ENCODE results near the gene SMAD5.

Gene SMAD5

GRCh38 chr5:136115183-136115865, 17.3 kb upstream of the SMAD5 start:
- TF ChIP-seq ZFX (IDR thresholded peaks at IDR 0.05): no peak
- TF ChIP-seq, protein P1, sequence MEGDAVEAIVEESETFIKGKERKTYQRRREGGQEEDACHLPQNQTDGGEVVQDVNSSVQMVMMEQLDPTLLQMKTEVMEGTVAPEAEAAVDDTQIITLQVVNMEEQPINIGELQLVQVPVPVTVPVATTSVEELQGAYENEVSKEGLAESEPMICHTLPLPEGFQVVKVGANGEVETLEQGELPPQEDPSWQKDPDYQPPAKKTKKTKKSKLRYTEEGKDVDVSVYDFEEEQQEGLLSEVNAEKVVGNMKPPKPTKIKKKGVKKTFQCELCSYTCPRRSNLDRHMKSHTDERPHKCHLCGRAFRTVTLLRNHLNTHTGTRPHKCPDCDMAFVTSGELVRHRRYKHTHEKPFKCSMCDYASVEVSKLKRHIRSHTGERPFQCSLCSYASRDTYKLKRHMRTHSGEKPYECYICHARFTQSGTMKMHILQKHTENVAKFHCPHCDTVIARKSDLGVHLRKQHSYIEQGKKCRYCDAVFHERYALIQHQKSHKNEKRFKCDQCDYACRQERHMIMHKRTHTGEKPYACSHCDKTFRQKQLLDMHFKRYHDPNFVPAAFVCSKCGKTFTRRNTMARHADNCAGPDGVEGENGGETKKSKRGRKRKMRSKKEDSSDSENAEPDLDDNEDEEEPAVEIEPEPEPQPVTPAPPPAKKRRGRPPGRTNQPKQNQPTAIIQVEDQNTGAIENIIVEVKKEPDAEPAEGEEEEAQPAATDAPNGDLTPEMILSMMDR (conservative IDR thresholded peaks at IDR 0.05): no peak

DNA sequence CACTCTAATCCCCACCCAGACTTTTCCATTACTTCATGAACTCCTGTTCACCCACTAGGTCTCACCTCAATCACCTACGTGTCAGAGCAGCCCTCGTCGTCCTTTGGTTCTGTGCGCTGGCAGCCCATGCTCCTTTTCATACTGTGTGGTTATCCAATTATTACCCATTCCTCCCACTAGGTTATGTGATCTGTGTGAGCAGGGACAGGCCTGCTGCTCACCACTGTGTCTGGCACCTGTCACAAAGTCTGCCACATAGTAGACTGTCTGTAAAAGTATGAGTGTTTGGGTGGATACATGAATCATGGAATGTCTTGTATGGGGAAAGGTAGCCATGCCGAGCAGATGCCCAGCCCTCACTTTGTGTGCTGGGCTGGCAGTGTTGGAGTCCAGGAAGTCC, 12.1 kb upstream of the SMAD5 start:
- TF ChIP-seq, protein P1 (conservative IDR thresholded peaks at IDR 0.05): no peak
- TF ChIP-seq ZFX (IDR thresholded peaks at IDR 0.05): no peak
- no peak overlapping the region for H3K27ac ChIP-seq

More at GRCh38 chr5:136115183-136115865, 17.3 kb upstream of the SMAD5 start:
- H3K27ac ChIP-seq: no peak overlapping the region

DNA sequence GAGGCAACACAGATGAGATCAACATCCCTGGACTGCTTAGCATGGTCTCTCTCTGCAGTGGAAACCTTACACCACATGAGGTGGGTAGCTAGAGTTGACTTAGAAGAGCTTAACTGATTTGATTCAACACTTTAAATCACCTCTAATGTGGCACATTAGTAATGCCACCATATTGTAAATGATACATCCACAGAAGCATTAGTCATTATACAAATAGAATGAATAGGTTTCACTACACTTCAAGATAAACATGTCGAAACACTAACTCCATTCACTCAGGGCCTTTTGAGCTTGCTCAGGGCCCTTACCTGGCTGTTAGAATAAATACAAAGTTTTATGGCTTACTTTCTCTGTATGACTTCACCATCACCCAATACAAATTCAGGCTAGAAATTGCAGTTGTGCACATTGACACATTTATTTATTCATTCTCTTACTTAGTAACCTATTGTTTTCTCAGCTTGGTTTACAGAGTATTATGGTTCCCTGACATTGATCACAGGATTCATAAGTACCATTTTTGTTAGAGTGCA, 9.3 kb upstream of the SMAD5 start:
- no peak overlapping the region; the same call in 1 of the 2 replicates for H3K27ac ChIP-seq
- TF ChIP-seq, protein P1 (conservative IDR thresholded peaks at IDR 0.05): no peak
- no peak for TF ChIP-seq ZFX (IDR thresholded peaks at IDR 0.05)

- no peak for TF ChIP-seq ZFX (IDR thresholded peaks at IDR 0.05)
- TF ChIP-seq, protein P1 (conservative IDR thresholded peaks at IDR 0.05): no peak
- H3K27ac ChIP-seq: no peak overlapping the region
Measured at GRCh38 chr5:136127560-136127959, 5.1 kb upstream of the SMAD5 start.

DNA sequence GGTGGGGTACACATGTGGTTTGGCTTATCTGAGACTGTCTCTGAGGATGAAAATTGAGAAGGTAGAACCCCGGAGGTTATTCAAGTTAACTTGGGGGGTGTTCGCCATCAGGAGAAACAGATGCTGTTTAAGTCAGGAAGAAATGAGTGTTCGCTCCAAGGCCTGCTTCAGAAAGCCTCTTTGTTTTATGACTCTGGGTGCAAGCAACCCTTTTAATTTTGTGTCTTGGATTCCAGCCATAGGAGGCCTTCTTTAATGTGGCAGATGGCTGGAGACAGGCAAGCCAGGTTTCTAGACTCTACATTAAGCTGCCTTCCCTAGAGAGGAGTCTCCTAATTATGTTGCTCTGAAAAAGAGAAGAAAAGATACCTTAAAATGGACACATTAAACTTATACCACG, 4.2 kb upstream of the SMAD5 start:
- H3K27ac ChIP-seq: no peak overlapping the region
- TF ChIP-seq, protein P1 (conservative IDR thresholded peaks at IDR 0.05): no peak
- TF ChIP-seq ZFX (IDR thresholded peaks at IDR 0.05): no peak

- TF ChIP-seq, protein P1 (conservative IDR thresholded peaks at IDR 0.05): no peak
- no peak for TF ChIP-seq ZFX (IDR thresholded peaks at IDR 0.05)
- H3K27ac ChIP-seq: no peak overlapping the region
Measured at GRCh38 chr5:136129445-136129844, 3.2 kb upstream of the SMAD5 start.

GRCh38 chr5:136130581-136130980, 2.1 kb upstream of the SMAD5 start:
- no peak for TF ChIP-seq ZFX (IDR thresholded peaks at IDR 0.05)
- TF ChIP-seq, protein P1 (conservative IDR thresholded peaks at IDR 0.05): no peak
- no peak overlapping the region for H3K27ac ChIP-seq
